HCT116 (cell line): ENCODE results near the gene STARD3. TPM values are rescaled to one million over a fixed set of nuclear protein-coding genes. Genes with fewer than 3 reads are reported as not detected.

Source experiments
- ATAC-seq: fragments of 200-7000 bp; cut with Tn5 transposase; 2 replicates; pipeline ENCODE4 v1.9.1; 2020; ENCODE audit warnings: mild to moderate bottlenecking, moderate library complexity
- BruUV-seq: library from RNA; stranded (reverse); fragments of 400-500 nt; replicated peaks from 2 replicates; lab custom pipeline; 2021; lab: Mats Ljungman, UMichigan
- CTCF ChIA-PET: fragments of 300-600 bp; sonication (Branson Sonifier 250); formaldehyde crosslinking; loops from one replicate; lab custom pipeline; 2021; ENCODE audit warnings: antibody characterized with exemption; lab: Charles Lee
- POLR2A ChIA-PET: fragments of 300-600, 350-600 bp; sonication (Branson Sonifier 250); formaldehyde crosslinking; loops from one replicate; lab custom pipeline; 2021; ENCODE audit warnings: antibody characterized with exemption; lab: Charles Lee
- RAD21 ChIA-PET, 2 experiments: fragments of 300-600 bp; sonication (Branson Sonifier 250); formaldehyde crosslinking; loops; one replicate each; lab custom pipeline; 2023; ENCODE audit warnings: low total read pairs in 2 of 2; ENCODE audit not compliant: uncharacterized antibody in 2 of 2, unreplicated experiment in 2 of 2, low non-redundant PET in 1 of 2; lab: Charles Lee
- DNase-seq: peaks from one replicate; pipeline ENCODE4 v3.0.0-alpha.2; 2010; ENCODE audit warnings: low read depth, low spot score
- H2AFZ ChIP-seq: fragments of 200-600 bp; shearing (Covaris generic), sonication (generic); 2 replicates; pipeline ENCODE4 v1.6.1; 2017; ENCODE audit warnings: low read depth, mixed run types, mixed read lengths, antibody characterized with exemption, low read length; ENCODE audit not compliant: poor library complexity, severe bottlenecking
- H3K27ac ChIP-seq: 2 replicates; pipeline ENCODE4 v1.5.1; 2012; ENCODE audit warnings: low read depth, low read length
- H3K27me3 ChIP-seq: fragments of 200-600 bp; sonication (generic); 2 replicates; pipeline ENCODE4 v1.6.1; 2016; ENCODE audit warnings: mixed run types, low read length, mixed read lengths; ENCODE audit not compliant: insufficient read depth
- H3K36me3 ChIP-seq, 2 experiments: fragments of 200-500 bp in 1 of 2; fragments of 200-600 bp in 1 of 2; sonication (Bioruptor generic) in 1 of 2; sonication (generic) in 1 of 2; 2 replicates each; pipeline versions ENCODE4 v1.5.1 to v1.6.1; 2014 to 2016; ENCODE audit warnings: low read length in 2 of 2, inconsistent platforms in 1 of 2, mixed read lengths in 1 of 2, mixed run types in 1 of 2; ENCODE audit not compliant: insufficient read depth in 2 of 2, control insufficient read depth in 1 of 2
- H3K4me1 ChIP-seq, 2 experiments: fragments of 200-600 bp in 1 of 2; sonication (generic) in 1 of 2; 2 replicates each; pipeline versions ENCODE4 v1.5.1 to v1.6.1; 2012 to 2017; ENCODE audit warnings: low read length in 2 of 2, inconsistent platforms in 1 of 2, mild to moderate bottlenecking in 1 of 2, mixed read lengths in 1 of 2, mixed run types in 1 of 2, moderate library complexity in 1 of 2; ENCODE audit not compliant: insufficient read depth in 2 of 2, control insufficient read depth in 1 of 2
- H3K4me2 ChIP-seq: fragments of 200-600 bp; sonication (generic); 2 replicates; pipeline ENCODE4 v1.6.1; 2017; ENCODE audit warnings: mixed run types, low read length, mixed read lengths
- H3K4me3 ChIP-seq, 2 experiments: fragments of 200-600 bp in 1 of 2; sonication (generic) in 1 of 2; replicated peaks in 1 of 2; 2 replicates each; pipeline ENCODE4 v1.5.1; 2011 to 2016; ENCODE audit warnings: low read length in 2 of 2, control low read depth in 1 of 2, low read depth in 1 of 2, mild to moderate bottlenecking in 1 of 2, mixed read lengths in 1 of 2, mixed run types in 1 of 2
- H3K79me2 ChIP-seq: fragments of 200-600 bp; sonication (generic); 2 replicates; pipeline ENCODE4 v1.6.1; 2017; ENCODE audit warnings: mild to moderate bottlenecking, mixed run types, low read length, moderate library complexity, mixed read lengths; ENCODE audit not compliant: insufficient read depth
- H3K9ac ChIP-seq: fragments of 200-600 bp; sonication (generic); 2 replicates; pipeline ENCODE4 v1.6.1; 2016; ENCODE audit warnings: low read length, mixed read lengths
- H3K9me2 ChIP-seq: fragments of 200-600 bp; sonication (generic), shearing (Covaris generic); 2 replicates; pipeline ENCODE4 v1.6.1; 2017; ENCODE audit warnings: mixed run types, mild to moderate bottlenecking, moderate library complexity; ENCODE audit not compliant: insufficient read depth
- H3K9me3 ChIP-seq, 2 experiments: fragments of 200-500 bp in 1 of 2; fragments of 200-600 bp in 1 of 2; sonication (Bioruptor generic) in 1 of 2; sonication (generic) in 1 of 2; 2 replicates each; pipeline ENCODE4 v1.6.1; 2014 to 2017; ENCODE audit warnings: low read length in 2 of 2, mixed read lengths in 2 of 2, inconsistent platforms in 1 of 2, low read depth in 1 of 2, mild to moderate bottlenecking in 1 of 2, mixed run types in 1 of 2, moderate library complexity in 1 of 2; ENCODE audit not compliant: control insufficient read depth in 1 of 2, insufficient read depth in 1 of 2
- H4K20me1 ChIP-seq: fragments of 200-600 bp; sonication (generic), shearing (Covaris generic); 2 replicates; pipeline ENCODE4 v1.6.1; 2017; ENCODE audit warnings: mixed run types, mild to moderate bottlenecking, moderate library complexity; ENCODE audit not compliant: insufficient read depth
- CTCF ChIP-seq, 3 experiments: fragments of 200-600 bp in 1 of 3; sonication (generic) in 1 of 3; IDR thresholded peaks in 2 of 3; conservative IDR thresholded peaks in 1 of 3; 2 replicates each; pipeline ENCODE4 v1.5.1; 2012 to 2017; ENCODE audit warnings: low read depth in 2 of 3, low read length in 2 of 3, antibody characterized with exemption in 1 of 3, borderline replicate concordance in 1 of 3, control low read depth in 1 of 3, mild to moderate bottlenecking in 1 of 3, mixed read lengths in 1 of 3, mixed run types in 1 of 3, moderate library complexity in 1 of 3; ENCODE audit not compliant: insufficient read depth in 1 of 3
- EGR1 ChIP-seq: IDR thresholded peaks from 2 replicates; pipeline ENCODE4 v1.6.1; 2012; ENCODE audit warnings: low read depth
- FOSL1 ChIP-seq: IDR thresholded peaks from 2 replicates; pipeline ENCODE4 v1.6.1; 2012; ENCODE audit warnings: low read depth
- JUND ChIP-seq: IDR thresholded peaks from 2 replicates; pipeline ENCODE4 v1.6.1; 2012
- MAX ChIP-seq: IDR thresholded peaks from 2 replicates; pipeline ENCODE4 v1.6.1; 2012
- SIN3A ChIP-seq: IDR thresholded peaks from 2 replicates; pipeline ENCODE4 v1.6.1; 2012; ENCODE audit warnings: low read depth
- SP1 ChIP-seq: IDR thresholded peaks from 2 replicates; pipeline ENCODE4 v1.6.1; 2012; ENCODE audit warnings: low read depth
- YY1 ChIP-seq: IDR thresholded peaks from 2 replicates; pipeline ENCODE4 v1.6.1; 2011; ENCODE audit warnings: low read length, low read depth, moderate library complexity, mild to moderate bottlenecking; ENCODE audit not compliant: insufficient replicate concordance; ENCODE audit errors: extremely low read depth
- ZBTB33 ChIP-seq: IDR thresholded peaks from 2 replicates; pipeline ENCODE4 v1.6.1; 2011; ENCODE audit warnings: mild to moderate bottlenecking, low read length, moderate library complexity; ENCODE audit not compliant: insufficient replicate concordance; ENCODE audit errors: extremely low read depth
- ZFX ChIP-seq: fragments of 450-650 bp; IDR thresholded peaks from 2 replicates; pipeline ENCODE4 v1.6.1; 2017
- intact Hi-C: fragments of 100-400 bp; cut with micrococcal nuclease; formaldehyde crosslinking; loops from 2 replicates; pipeline ENCODE4 v1.10.0; 2022
- total RNA-seq: library from RNA; stranded (reverse); gene quantifications from one replicate; pipeline ENCODE4 v1.2.1, GENCODE V29; 2021; ENCODE audit not compliant: unreplicated experiment

The STARD3 gene
- total RNA-seq, 1 experiment from 2014 or later = 73.9 TPM

GRCh38 chr17:39673335-39674081, 36.6 kb downstream of the STARD3 start:
- intact Hi-C loops = loop anchor here (2.0 to 5.0 kb wide), 3 partner anchors 39 to 126 kb away; no protein-coding TSS in a partner anchor
- H4K20me1 ChIP-seq = no peaks in the 10 kb centered on the region
- H3K4me2 ChIP-seq = no peak overlapping the region
- H3K27me3 ChIP-seq = no peaks in the 10 kb centered on the region
- no peaks in the 10 kb centered on the region for H3K79me2 ChIP-seq
- ChIA-PET POLR2A (no interaction called here), CTCF (interaction anchor here (3.9 kb wide), 1 partner anchor 53 kb away, joined by 51 read pairs; no protein-coding TSS in a partner anchor), RAD21 (interaction anchor here (1.2 to 3.6 kb wide), 2 partner anchors 45 to 51 kb away, joined by 3 to 15 read pairs; no protein-coding TSS in a partner anchor)
- H3K9ac ChIP-seq = no peak overlapping the region
- no TSS peak for BruUV-seq
- no peaks in the 10 kb centered on the region for H3K9me3 ChIP-seq
- ATAC-seq (no peak), DNase-seq (no peak)
- no peaks in the 10 kb centered on the region for H3K9me2 ChIP-seq
- H2AFZ ChIP-seq = no peak overlapping the region
- no peak overlapping the region for H3K27ac ChIP-seq
- H3K36me3 ChIP-seq = no peaks in the 10 kb centered on the region
- no peak for TF ChIP-seq JUND
- no peak for TF ChIP-seq ZBTB33
- TF ChIP-seq MAX = no peak
- TF ChIP-seq FOSL1 = no peak
- H3K4me3 ChIP-seq = no peak overlapping the region
- H3K4me1 ChIP-seq = peaks cover 17% of the 10 kb centered on the region in 2 experiments; a peak in 2 of 4 replicates

GRCh38 chr17:39674179-39674578, 37.2 kb downstream of the STARD3 start:
- no peaks in the 10 kb centered on the region for H3K36me3 ChIP-seq
- H3K9me3 ChIP-seq = no peaks in the 10 kb centered on the region
- ChIA-PET CTCF (interaction anchor here (3.9 kb wide), 1 partner anchor 53 kb away, joined by 51 read pairs; no protein-coding TSS in a partner anchor), POLR2A (no interaction called here), RAD21 (no interaction called here)
- H3K4me2 ChIP-seq = no peak overlapping the region
- ATAC-seq = no peak
- no peak overlapping the region for H3K4me3 ChIP-seq
- no peaks in the 10 kb centered on the region for H4K20me1 ChIP-seq
- intact Hi-C loops = loop anchor here (2.0 to 5.0 kb wide), 3 partner anchors 39 to 127 kb away; no protein-coding TSS in a partner anchor
- no peak overlapping the region for H3K27ac ChIP-seq
- H3K27me3 ChIP-seq = no peaks in the 10 kb centered on the region
- TF ChIP-seq ZFX (no peak), MAX (no peak), FOSL1 (no peak), SP1 (no peak), EGR1 (no peak), CTCF (IDR thresholded peaks at IDR 0.05 in 2 of 3, conservative IDR thresholded peaks at IDR 0.05 in 1 of 3; ENCODE audit: borderline replicate concordance in 1 of 3, insufficient read depth in 1 of 3, low read depth in 2 of 3, low read length in 2 of 3) (no peak), YY1 (no peak), SIN3A (no peak)
- BruUV-seq = no TSS peak
- no peak for DNase-seq
- H3K9me2 ChIP-seq = no peaks in the 10 kb centered on the region
- peaks cover 17 to 19% of the 10 kb centered on the region in 2 experiments; a peak in 2 of 4 replicates for H3K4me1 ChIP-seq
- no peak overlapping the region for H2AFZ ChIP-seq
- H3K9ac ChIP-seq = no peak overlapping the region
- no peaks in the 10 kb centered on the region for H3K79me2 ChIP-seq
